Measurements from ENCODE around the gene DDIT3. TPM values are rescaled to one million over a fixed set of nuclear protein-coding genes. Genes with fewer than 3 reads are reported as not detected.
"Not testable (repeated sequence)": the region's sequence is repeated elsewhere in the genome, so short reads cannot be mapped to it uniquely, and the experiment has no call there.

Gene DDIT3
- total RNA-seq, 1 donor from 2014 or later = 70.9 TPM

DNA sequence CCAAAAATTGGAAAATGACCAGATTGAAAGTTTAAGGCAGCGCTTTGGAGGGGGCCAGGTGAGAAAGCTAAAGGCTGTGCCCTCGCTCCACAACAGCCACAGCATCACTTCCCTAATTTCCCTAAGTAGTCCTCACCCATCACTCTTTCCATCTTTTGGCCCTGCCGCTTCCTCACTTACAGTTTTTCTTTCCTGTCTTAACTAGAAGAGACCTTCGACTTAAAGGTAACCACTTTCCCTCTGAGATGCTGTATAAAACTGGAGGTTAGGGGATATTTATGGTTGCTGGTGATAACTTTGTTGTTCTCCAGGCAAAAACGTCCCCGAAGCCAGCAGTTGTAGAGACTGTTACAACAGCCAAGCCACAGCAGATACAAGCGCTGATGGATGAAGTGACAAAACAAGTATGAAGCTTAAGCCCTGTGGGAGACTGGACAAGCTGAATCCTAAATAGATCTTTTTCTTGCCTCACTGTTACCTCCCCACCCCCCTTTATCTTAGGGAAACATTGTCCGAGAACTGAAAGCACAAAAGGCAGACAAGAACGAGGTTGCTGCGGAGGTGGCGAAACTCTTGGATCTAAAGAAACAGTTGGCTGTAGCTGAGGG is 4.3 kb downstream of the DDIT3 start:
- TF ChIP-seq, protein P1, sequence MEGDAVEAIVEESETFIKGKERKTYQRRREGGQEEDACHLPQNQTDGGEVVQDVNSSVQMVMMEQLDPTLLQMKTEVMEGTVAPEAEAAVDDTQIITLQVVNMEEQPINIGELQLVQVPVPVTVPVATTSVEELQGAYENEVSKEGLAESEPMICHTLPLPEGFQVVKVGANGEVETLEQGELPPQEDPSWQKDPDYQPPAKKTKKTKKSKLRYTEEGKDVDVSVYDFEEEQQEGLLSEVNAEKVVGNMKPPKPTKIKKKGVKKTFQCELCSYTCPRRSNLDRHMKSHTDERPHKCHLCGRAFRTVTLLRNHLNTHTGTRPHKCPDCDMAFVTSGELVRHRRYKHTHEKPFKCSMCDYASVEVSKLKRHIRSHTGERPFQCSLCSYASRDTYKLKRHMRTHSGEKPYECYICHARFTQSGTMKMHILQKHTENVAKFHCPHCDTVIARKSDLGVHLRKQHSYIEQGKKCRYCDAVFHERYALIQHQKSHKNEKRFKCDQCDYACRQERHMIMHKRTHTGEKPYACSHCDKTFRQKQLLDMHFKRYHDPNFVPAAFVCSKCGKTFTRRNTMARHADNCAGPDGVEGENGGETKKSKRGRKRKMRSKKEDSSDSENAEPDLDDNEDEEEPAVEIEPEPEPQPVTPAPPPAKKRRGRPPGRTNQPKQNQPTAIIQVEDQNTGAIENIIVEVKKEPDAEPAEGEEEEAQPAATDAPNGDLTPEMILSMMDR (IDR thresholded peaks at IDR 0.05; ENCODE audit: partially characterized antibody, unreplicated experiment) = no peak
- H3K4me1 Mint-ChIP-seq (ENCODE audit: low read depth, unreplicated experiment) = peaks cover 14% of the 10 kb centered on the region
- H3K36me3 Mint-ChIP-seq (ENCODE audit: unreplicated experiment) = peaks cover 7% of the 10 kb centered on the region
- peaks cover 19% of the 10 kb centered on the region for H3K27me3 Mint-ChIP-seq (ENCODE audit: unreplicated experiment)
- peaks cover 37% of the 10 kb centered on the region for H3K9me3 Mint-ChIP-seq (ENCODE audit: unreplicated experiment)
- DNase-seq = no peak
- no peak overlapping the region for H3K4me3 Mint-ChIP-seq (ENCODE audit: unreplicated experiment)
- H3K27ac Mint-ChIP-seq (ENCODE audit: unreplicated experiment) = peak overlapping the region; percentile 71

DNA sequence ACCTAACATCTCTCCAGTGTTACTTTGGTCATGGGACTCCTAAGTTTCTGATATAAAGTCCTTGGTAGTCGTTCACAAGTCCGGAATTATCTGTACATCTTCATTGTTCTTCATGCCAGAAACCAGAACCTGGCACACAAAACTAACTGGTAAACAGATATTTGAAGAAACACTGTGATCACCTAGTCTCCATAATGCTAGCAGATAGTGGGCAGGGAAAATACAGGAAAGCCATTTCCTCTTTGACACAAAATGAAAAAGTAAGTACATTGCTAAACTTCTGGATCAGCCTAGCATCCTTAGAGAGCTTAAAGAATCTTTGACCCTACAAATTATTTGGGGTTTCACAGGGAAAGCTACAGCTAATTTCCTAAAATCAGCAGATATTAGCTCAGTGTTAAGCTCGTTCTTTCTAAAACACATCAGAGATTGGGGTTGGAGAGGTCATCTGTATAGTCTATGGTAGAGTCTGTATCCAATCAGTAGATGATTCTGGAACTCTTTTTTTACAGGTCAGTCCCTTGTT is 4.8 kb downstream of the DDIT3 start:
- TF ChIP-seq, protein P1 (IDR thresholded peaks at IDR 0.05; ENCODE audit: partially characterized antibody, unreplicated experiment) = no peak
- peaks cover 14% of the 10 kb centered on the region for H3K4me1 Mint-ChIP-seq (ENCODE audit: low read depth, unreplicated experiment)
- peaks cover 7% of the 10 kb centered on the region for H3K36me3 Mint-ChIP-seq (ENCODE audit: unreplicated experiment)
- no peak overlapping the region for H3K4me3 Mint-ChIP-seq (ENCODE audit: unreplicated experiment)
- H3K27me3 Mint-ChIP-seq (ENCODE audit: unreplicated experiment) = peaks cover 18% of the 10 kb centered on the region
- no peak overlapping the region for H3K27ac Mint-ChIP-seq (ENCODE audit: unreplicated experiment)
- DNase-seq = no peak
- H3K9me3 Mint-ChIP-seq (ENCODE audit: unreplicated experiment) = peaks cover 35% of the 10 kb centered on the region

DNA sequence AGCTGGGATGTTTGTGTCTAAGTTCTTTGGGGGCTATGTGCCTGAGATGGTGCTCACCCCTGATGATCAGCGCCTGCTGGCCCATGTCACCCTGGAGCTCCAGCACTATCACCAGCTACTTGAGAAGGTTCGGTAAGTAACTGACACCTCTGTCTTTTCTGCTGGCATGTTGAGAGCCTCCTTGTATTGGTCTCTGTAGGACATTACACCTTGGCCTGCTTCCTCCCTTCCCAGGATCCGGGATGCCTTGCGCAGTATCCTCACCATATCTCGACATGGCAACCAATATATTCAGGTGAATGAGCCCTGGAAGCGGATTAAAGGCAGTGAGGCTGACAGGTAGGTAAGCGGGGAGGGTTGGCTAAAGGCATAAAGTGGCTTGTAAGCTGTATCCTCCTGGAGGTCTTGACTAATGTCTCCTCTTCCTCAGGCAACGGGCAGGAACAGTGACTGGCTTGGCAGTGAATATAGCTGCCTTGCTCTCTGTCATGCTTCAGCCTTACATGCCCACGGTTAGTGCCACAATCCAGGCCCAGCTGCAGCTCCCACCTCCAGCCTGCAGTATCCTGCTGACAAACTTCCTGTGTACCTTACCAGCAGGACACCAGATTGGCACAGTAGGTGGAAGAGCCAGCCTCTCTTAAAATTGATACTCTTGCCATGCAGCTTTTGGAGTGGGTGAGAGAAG is 5.5 kb downstream of the DDIT3 start:
- Mint-ChIP-seq H3K4me3 (ENCODE audit: unreplicated experiment) (no peak overlapping the region), H3K36me3 (ENCODE audit: unreplicated experiment) (peaks cover 7% of the 10 kb centered on the region), H3K27ac (ENCODE audit: unreplicated experiment) (no peak overlapping the region), H3K27me3 (ENCODE audit: unreplicated experiment) (peaks cover 15% of the 10 kb centered on the region), H3K4me1 (ENCODE audit: low read depth, unreplicated experiment) (peaks cover 14% of the 10 kb centered on the region), H3K9me3 (ENCODE audit: unreplicated experiment) (peaks cover 32% of the 10 kb centered on the region)
- TF ChIP-seq, protein P1 (IDR thresholded peaks at IDR 0.05; ENCODE audit: partially characterized antibody, unreplicated experiment) = no peak
- DNase-seq = no peak

DNA sequence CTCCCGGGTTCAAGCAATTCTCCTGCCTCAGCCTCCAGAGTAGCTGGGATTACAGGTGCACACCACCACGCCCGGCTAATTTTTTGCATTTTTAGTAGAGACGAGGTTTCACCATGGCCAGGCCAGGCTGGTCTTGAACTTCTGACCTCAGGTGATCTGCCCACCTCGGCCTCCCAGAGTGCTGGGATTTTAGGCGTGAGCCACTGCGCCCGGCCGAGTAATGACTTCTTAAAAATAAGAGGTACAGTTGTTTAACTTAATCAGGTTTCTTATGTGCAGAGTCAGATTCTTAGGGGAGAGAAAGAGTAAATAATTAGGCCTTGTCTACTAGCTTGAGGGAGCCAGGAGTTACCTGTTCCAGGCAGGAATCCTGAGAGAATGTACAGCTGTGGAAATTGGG is 6.1 kb downstream of the DDIT3 start:
- DNase-seq; H3K27ac Mint-ChIP-seq (ENCODE audit: unreplicated experiment); H3K36me3 Mint-ChIP-seq (ENCODE audit: unreplicated experiment); H3K4me3 Mint-ChIP-seq (ENCODE audit: unreplicated experiment): not testable (repeated sequence)
- Mint-ChIP-seq H3K9me3 (ENCODE audit: unreplicated experiment) (peaks cover 29% of the 10 kb centered on the region), H3K4me1 (ENCODE audit: low read depth, unreplicated experiment) (peaks cover 14% of the 10 kb centered on the region), H3K27me3 (ENCODE audit: unreplicated experiment) (peaks cover 12% of the 10 kb centered on the region)

DNA sequence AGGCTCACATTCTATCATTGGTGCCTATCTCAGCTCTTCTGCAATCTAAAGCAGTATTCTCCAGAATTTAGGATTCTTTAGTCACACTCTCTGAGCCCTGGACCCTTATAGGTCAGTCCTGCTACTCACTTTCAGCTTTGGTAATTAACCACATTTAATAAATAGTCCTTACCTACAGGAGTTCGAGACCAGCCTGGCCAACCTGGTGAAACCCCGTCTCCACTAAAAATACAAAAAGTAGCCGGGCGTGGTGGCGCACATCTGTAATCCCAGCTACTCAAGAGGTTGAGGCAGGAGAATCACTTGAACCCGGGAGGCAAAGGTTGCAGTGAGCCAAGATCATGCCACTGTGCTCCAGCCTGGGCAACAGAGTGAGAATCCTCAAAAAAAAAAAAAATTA is 6.6 kb downstream of the DDIT3 start:
- Mint-ChIP-seq H3K36me3 (ENCODE audit: unreplicated experiment) (peaks cover 11% of the 10 kb centered on the region), H3K9me3 (ENCODE audit: unreplicated experiment) (peaks cover 26% of the 10 kb centered on the region), H3K4me1 (ENCODE audit: low read depth, unreplicated experiment) (peaks cover 10% of the 10 kb centered on the region), H3K27me3 (ENCODE audit: unreplicated experiment) (peaks cover 11% of the 10 kb centered on the region)
- H3K4me3 Mint-ChIP-seq (ENCODE audit: unreplicated experiment); H3K27ac Mint-ChIP-seq (ENCODE audit: unreplicated experiment); DNase-seq: not testable (repeated sequence)

DNA sequence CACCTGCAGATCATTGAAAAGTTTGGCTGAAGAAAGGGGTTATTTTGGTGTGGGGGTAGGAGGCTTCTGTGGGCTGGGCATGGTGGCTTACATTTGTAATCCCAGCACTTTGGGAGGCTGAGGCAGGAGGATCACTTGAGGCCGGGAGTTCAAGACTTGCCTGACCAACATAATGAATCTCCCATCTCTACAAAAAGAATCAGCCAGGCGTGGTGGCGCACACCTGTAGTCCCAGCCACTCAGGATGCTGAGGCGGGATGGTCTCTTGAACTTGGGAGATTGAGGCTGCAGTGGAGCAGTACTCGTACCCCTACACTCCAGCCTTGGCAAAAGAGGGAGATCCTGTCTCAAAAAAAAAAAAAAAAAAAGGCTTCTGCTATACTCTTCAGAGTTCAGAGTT is 7.0 kb downstream of the DDIT3 start:
- no peak overlapping the region for H3K4me3 Mint-ChIP-seq (ENCODE audit: unreplicated experiment)
- peaks cover 23% of the 10 kb centered on the region for H3K9me3 Mint-ChIP-seq (ENCODE audit: unreplicated experiment)
- TF ChIP-seq, protein P1 (IDR thresholded peaks at IDR 0.05; ENCODE audit: partially characterized antibody, unreplicated experiment) = no peak
- no peak overlapping the region for H3K27ac Mint-ChIP-seq (ENCODE audit: unreplicated experiment)
- DNase-seq = no peak
- peaks cover 12% of the 10 kb centered on the region for H3K36me3 Mint-ChIP-seq (ENCODE audit: unreplicated experiment)
- H3K27me3 Mint-ChIP-seq (ENCODE audit: unreplicated experiment) = peaks cover 11% of the 10 kb centered on the region
- H3K4me1 Mint-ChIP-seq (ENCODE audit: low read depth, unreplicated experiment) = peaks cover 7% of the 10 kb centered on the region

Measured in glutamatergic neuron (in vitro differentiated cells).